Upper lobe of left lung (tissue), 4 donors: ENCODE measurements around the gene HIRIP3.

ENCODE experiments used
- CTCF ChIP-seq, 6 experiments: fragments of 450-650 bp in 4 of 6; fragments of 200-600 bp in 2 of 6; sonication (generic) in 2 of 6; IDR thresholded peaks; one replicate each; pipeline ENCODE4 v1.5.1; 2016 to 2019; ENCODE audit warnings: antibody characterized with exemption in 6 of 6
- EP300 ChIP-seq, 4 donors: sonication (generic); formaldehyde crosslinking; IDR thresholded peaks; one replicate each; pipeline ENCODE4 v1.5.1; 2017; ENCODE audit warnings: antibody characterized with exemption in 4 of 4, control low read depth in 2 of 4
- POLR2A ChIP-seq, 4 donors: fragments of 450-650 bp; IDR thresholded peaks; one replicate each; pipeline ENCODE4 v1.5.1; 2016 to 2017; ENCODE audit warnings: antibody characterized with exemption in 4 of 4, mild to moderate bottlenecking in 2 of 4
- POLR2AphosphoS5 ChIP-seq, 2 donors: sonication (generic); formaldehyde crosslinking; IDR thresholded peaks; one replicate each; pipeline ENCODE4 v1.5.1; 2017; ENCODE audit warnings: antibody characterized with exemption in 2 of 2

DNA sequence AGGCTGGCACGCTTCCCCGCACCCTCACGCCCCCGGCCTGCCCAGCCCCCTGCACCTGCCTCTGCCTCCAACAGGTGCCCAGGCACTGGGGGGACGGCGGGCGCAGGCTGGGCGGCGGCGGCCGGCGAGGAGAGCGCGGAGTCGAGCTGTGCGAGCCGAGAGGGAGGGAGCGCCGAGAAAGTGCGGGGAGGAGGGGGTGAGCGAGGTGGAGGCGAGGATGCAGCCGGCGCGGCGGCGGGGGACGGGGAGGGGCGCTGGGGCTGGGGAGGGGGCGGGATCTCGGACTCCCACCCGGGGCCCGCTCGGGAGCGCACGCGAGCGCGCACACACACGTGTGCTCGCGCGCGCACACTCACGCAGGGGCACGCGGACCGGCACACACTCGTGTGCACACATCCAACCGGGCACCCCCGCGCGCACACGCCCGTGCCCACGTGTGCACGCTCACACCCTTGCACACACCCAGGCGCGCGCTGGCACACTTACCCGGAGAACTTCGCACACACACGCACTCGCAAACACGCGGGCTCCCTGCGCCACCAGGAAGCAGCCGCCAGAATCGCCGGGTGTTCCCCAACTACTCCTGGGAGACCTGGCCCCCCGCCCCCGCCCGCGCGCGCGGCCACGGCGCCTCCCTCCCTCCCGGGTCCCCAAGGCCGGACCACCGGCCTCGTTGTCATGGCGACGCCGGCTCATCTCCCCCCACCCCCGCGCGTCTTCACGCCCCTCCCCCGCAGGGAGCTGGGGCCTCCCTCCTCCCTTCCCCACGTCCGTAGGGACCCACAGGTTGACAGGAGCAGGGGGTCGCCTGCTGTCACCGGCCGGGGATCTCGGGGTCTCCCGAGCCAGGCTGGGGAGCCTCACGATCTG lies 15.7 kb upstream of the HIRIP3 start, which contains the start of gene DOC2A:
- no peak for TF ChIP-seq CTCF (IDR thresholded peaks at IDR 0.05)
- TF ChIP-seq POLR2AphosphoS5 (IDR thresholded peaks at IDR 0.05) = no peak
- TF ChIP-seq POLR2A (IDR thresholded peaks at IDR 0.05) = no peak
- no peak for TF ChIP-seq EP300 (IDR thresholded peaks at IDR 0.05)
